B cell (primary cell): Measurements from ENCODE around the gene EFNB2.

ENCODE experiments used
- CTCF ChIP-seq: fragments of 200-600 bp; IDR thresholded peaks from one replicate; pipeline ENCODE4 v1.8.0; 2022; ENCODE audit warnings: antibody characterized with exemption, mild to moderate bottlenecking
- EZH2 ChIP-seq: IDR thresholded peaks from 2 replicates; pipeline ENCODE4 v1.6.1; 2012; ENCODE audit warnings: borderline replicate concordance, low read depth, mild to moderate bottlenecking, moderate library complexity, low read length; ENCODE audit not compliant: insufficient read depth, poor library complexity, severe bottlenecking

- TF ChIP-seq CTCF (no peak), EZH2 (no peak)
Measured at GRCh38 chr13:106505295-106505694, 30.2 kb downstream of the EFNB2 start.
